Coronary artery (tissue), 2 donors: Measurements from ENCODE around the gene RAET1G.
A peak's percentile ranks its signal among the peaks of the same experiment; 100 is the strongest.
"Not testable (repeated sequence)": the region's sequence is repeated elsewhere in the genome, so short reads cannot be mapped to it uniquely, and the experiment has no call there.

Experiments
- DNase-seq: peaks from one replicate; pipeline ENCODE4 v3.0.0-alpha.2; 2017; ENCODE audit warnings: low spot score
- H3K27ac ChIP-seq, 2 donors: fragments of 200-600 bp; sonication (generic); one replicate each; pipeline ENCODE4 v1.5.1; 2016 to 2019
- H3K4me3 ChIP-seq: fragments of 200-600 bp; sonication (generic); 2 replicates; pipeline ENCODE4 v1.5.1; 2016; ENCODE audit warnings: mild to moderate bottlenecking, moderate library complexity
- TF ChIP-seq, protein P1 (sequence below): fragments of 200-600 bp; sonication (generic); IDR thresholded peaks from one replicate; pipeline ENCODE4 v1.5.1; 2019; ENCODE audit warnings: antibody characterized with exemption

Gene RAET1G

DNA sequence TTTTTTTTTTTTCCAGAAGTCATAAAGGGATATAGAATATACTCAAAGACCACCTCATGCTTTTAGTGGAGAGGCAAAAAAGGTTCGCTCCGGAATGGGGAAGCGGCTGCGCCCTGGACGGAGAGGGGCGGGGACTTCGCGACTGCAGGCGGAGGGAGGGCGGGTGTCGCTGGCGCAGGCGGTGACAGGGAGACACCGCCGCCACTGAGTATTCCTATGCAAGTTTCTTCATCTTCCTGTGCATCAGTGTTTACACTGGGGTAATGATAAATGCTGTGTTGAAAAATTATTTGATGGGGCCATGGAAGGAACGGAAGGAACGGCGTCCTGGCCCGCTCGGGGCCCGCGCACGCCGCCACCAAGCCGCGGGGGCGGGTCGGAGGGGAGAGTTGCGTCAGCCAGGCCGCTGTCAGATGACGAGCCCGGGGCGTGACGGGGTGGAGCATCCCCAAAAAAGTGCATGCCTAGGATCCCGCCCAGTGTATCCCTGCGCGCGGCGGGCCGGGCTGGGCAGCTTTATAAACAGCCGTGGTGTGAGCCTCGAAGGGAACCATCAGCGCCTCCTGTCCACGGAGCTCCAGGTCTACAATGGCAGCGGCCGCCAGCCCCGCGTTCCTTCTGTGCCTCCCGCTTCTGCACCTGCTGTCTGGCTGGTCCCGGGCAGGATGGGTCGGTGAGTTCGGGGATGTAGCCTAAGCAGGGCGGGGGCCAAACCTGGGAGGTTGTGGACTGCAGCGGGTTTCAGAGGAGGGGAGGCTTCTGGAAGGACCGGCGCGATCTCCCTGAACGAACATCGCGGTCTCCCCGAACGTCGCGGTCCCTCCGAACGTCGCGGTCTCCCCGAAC is 40.8 kb upstream of the RAET1G start, which contains the start of gene ULBP1:
TSS of gene ULBP1 (plus strand) at position 482 of the 846 bp plus-strand sequence. CDS start at position 589, 107 bp downstream.
- DNase-seq, result peak; percentile 87
- no peak within 1 kb of the TSS for H3K27ac ChIP-seq
- H3K4me3 ChIP-seq, result peak within 1 kb of the TSS; percentile 68
- TF ChIP-seq, protein P1, sequence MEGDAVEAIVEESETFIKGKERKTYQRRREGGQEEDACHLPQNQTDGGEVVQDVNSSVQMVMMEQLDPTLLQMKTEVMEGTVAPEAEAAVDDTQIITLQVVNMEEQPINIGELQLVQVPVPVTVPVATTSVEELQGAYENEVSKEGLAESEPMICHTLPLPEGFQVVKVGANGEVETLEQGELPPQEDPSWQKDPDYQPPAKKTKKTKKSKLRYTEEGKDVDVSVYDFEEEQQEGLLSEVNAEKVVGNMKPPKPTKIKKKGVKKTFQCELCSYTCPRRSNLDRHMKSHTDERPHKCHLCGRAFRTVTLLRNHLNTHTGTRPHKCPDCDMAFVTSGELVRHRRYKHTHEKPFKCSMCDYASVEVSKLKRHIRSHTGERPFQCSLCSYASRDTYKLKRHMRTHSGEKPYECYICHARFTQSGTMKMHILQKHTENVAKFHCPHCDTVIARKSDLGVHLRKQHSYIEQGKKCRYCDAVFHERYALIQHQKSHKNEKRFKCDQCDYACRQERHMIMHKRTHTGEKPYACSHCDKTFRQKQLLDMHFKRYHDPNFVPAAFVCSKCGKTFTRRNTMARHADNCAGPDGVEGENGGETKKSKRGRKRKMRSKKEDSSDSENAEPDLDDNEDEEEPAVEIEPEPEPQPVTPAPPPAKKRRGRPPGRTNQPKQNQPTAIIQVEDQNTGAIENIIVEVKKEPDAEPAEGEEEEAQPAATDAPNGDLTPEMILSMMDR, result no peak

DNA sequence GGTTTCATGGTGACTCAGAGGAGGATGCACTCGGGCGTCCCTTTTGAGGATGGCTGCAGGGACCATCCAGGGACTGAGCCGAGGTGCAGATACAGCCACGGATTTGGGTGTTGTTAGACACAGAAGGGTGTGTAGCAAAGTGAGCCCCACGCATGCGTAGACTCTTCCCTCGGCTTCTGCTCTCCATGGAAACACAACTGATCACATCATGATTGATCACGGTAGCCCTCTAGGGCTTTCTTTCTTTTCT is 40.2 kb upstream of the RAET1G start:
- DNase-seq, result no peak
- no peak overlapping the region for H3K27ac ChIP-seq
- H3K4me3 ChIP-seq, result peak overlapping the region; percentile 68
- TF ChIP-seq, protein P1, result no peak

DNA sequence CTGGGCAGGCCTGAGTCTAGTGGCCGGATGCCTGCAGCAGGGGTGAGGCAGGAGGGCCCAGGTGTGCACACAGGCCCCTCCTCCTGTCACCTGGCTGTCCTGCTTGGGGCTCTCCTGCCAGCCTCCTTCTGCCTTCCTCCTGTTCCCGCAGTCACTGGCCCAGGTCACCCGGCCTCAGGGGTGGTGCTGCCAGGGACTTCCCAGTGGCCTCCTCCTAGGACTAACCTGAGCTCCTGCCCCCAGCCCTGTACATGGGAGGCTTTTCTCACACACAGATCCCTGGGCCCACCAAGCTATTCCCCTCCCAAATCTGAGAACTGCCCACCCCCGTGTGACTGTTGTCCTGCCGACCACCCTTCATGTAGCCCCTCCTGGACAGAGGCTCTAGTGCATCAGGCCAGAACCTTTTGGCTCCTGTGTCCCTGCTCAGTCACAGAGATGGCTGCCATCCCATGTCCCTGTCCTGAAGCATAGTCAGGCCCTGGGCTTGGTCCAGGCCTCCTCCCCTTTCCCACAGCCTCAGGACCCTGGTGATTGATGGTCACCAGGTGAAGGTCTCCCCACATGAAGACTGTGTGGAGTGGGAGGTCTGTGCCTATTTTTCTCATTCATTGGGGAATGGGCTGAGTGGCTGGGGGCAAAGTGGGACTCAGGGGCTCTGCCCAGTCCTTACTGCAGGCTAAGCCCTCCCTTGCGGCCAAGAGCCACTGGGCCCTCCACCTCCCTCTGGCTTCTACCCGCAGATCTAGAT is 39.7 kb upstream of the RAET1G start:
- DNase-seq, result peak; percentile 70
- H3K4me3 ChIP-seq, result peak overlapping the region; percentile 68

DNA sequence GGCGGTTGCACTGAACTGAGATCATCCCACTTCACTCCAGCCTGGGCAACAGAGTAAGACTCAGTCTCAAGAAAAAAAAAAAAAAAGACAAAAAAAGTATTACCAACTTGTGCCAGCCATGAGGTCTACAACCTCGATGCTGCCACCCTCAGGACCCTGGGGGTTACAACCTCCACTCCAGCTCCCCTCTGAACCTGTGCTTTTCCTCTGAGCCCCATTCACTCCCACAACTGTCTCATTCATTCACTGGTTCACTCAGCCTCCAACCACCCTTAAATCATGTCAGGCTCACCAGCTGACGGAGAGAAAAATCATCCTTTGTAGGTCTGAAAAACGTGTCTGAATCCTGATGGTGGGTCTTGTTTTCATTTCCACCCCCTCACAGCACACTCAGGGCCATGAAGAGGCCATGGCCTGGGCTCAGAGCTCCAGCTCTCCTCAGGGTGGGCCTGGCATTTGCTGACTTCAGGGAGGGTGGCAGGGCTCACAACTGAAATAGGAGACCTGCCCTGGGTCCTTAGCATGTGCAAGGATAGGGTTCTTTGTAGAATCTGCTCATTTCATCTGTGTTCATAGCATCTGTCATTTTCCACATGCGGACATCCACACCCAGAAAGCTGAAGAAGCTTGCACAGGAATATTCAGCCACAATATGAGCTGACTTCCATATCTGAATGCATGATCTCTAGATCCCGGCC is 39.0 kb upstream of the RAET1G start:
- TF ChIP-seq, protein P1, result no peak
- H3K4me3 ChIP-seq, result no peak overlapping the region
- peak; percentile 38 for DNase-seq
- H3K27ac ChIP-seq, result no peak overlapping the region

More for the DNA sequence above, 39.7 kb upstream of the RAET1G start:
- H3K27ac ChIP-seq, result no peak overlapping the region
- TF ChIP-seq, protein P1, result no peak

DNA sequence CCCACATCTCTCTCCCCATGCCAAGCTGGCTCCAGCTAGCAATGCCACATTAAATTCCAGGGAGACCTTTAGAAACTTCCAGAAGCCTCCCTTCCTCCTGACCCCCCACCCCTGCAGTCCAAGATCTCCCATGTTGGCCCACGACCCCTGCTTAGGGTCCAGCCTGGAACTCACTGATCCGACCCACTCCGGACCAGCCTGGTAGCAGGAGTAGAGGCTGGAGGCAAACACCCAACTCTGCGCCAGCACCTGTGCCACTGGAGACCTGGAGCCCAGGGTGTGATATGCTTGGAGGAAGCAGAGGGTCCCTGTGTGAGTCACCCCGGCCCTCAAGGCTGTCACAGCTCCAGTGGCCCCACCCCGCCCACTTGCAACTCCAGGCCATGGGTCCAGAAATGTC is 37.6 kb upstream of the RAET1G start:
- TF ChIP-seq, protein P1, result no peak
- H3K4me3 ChIP-seq, result no peak overlapping the region
- DNase-seq, result peak; percentile 53
- H3K27ac ChIP-seq, result no peak overlapping the region

DNA sequence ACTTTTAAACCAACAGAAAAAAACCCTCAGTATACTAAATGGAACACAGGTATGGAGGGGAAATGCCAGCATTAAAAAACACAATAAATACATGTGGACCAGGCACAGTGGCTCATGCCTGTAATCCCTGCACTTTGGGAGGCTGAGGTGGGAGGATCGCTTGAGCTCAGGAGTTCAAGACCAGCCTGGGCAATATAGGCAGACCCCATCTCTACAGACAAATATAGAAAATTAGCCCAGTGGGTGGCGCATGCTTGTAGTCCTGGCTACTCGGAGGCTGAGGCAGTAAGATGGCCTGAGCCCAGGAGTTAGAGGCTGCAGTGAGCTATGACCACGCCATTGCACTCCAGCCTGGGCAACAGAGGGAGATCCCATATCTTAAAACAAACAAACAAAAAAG is 36.9 kb upstream of the RAET1G start:
- DNase-seq, H3K27ac ChIP-seq, H3K4me3 ChIP-seq: not testable (repeated sequence)

DNA sequence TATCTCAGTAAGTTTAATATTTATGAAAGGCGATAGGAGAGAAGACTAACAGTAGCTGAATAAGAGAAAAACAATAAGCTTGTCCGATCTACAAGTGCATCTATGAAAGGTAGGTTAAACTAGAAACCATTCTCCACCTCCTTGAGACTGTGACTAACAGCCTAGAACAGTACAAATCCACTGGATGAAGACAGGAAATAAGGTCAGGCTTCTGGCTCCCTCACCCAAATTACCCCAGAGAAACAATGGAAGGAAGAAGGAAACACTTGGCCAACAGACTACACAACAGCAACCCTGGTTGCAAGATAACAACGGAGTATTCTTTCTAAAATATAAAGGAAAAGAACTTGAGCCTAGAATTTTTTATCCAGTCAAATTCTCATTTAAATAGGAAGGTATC is 35.2 kb upstream of the RAET1G start:
- DNase-seq, H3K4me3 ChIP-seq, H3K27ac ChIP-seq: not testable (repeated sequence)

DNA sequence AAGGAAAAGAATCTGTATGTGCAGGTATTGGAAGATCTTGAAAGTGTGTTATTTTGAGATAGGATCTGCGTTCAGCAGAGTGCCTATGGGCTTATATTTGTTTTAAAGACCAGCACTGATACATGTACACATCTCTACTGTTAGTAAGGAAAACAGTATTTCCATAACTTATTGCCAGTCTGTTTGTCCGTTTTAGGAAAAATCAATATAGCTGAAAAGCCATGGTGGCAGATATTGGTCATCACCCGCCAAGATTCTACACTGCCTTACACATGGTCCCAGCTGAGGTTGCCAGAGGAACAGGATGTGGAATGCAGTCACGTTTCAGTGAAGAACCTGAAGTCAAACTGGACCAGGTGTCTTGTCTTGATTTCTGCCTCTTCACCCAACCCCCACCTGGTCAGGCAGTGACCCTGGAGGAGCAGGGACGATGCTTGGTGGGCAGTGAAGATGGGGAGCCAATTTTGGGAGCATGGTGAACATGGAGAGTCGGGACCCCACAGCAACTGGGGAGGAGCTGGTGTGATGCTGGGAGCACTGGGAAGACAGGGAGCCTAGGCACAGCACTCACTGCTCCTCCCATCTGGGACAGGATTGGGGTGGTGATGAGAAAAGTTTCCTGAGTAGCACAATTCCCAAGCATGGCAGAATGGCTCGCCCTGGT is 32.9 kb upstream of the RAET1G start:
- peak; percentile 56 for DNase-seq
- H3K4me3 ChIP-seq, H3K27ac ChIP-seq: not testable (repeated sequence)

DNA sequence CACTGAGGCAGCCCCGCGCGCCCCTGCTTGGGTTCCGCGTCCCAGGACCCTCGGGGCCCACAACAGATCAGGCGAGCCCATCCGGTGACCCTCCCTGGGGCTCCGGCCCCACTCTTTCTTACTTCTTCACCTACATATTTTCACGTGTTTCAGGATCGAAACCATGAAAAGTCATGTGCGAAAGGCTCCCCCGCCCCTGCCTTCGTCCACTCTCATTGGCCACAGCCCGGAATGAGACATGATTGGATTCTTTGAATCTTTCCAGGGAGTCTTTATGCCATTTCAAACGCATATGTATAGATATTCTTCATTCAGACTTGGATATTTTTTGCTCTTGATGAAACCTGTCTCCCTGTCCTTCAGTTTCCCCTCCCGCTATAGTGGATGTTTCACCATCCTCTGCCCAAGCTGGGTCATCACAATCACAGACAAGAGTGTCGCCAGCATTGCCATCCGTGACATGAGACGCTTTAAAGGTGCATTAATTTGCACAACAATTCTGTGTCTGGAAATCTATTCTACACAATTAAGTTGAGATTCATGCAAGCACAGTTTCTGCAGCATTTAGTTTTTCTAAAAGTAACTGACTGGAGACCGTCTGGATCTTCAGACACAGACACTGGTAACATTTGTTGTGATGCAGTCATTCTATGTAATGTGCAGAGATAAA is 32.2 kb upstream of the RAET1G start:
- not testable (repeated sequence) for DNase-seq, H3K4me3 ChIP-seq, H3K27ac ChIP-seq

DNA sequence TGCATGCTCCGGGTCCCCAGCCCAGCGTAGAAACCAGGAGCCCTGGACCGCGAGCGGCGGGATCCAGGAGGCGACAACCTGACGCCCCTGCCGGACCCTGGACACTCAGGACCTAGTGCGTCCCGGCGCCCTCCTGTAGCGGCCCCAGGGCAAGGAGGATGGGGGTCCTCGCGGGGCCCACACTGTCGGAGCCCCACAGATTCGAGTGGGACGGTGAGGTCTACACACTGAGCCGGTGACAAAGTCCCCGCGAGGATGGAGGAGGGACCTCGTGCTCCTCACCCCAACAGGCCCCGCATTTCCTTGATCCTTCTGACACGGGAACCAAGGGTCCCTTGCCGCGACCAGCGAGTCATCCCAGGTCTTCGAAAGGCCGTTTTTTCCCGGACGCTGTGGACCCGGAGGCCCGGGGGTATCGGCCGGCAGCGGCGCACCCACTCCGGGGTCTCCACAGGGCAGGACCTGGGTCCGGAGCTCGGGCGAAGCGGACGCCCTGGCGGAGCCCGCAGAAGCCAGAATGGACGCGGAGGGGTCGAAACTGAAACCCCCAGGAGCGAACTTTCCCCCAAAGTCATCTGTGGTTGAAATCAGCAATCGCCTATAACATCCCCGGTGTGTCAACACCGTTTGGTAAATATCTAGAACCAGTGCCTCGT is 31.5 kb upstream of the RAET1G start:
- peak; percentile 33 for DNase-seq
- H3K27ac ChIP-seq, H3K4me3 ChIP-seq: not testable (repeated sequence)

DNA sequence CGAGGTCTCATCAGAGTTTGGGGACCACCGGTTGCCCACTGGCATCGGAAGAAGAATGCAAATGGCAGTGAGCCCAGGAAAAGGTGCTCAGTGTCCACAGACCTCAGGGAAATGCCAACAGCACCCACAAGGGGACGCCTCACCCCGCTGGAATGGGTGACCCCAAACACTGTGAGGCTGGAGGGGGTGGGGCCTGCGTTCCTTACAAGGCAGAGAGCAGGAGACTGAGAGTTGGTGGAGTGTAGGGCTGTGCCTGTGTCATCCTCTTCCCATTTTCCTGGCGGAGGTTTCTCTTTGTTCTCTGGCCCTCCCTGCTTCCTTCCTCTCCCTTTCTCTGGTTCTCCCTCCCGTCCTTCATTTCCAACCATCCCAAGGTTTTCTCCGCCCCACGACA is 31.0 kb upstream of the RAET1G start:
- not testable (repeated sequence) for DNase-seq, H3K4me3 ChIP-seq, H3K27ac ChIP-seq
